RKO (cell line): ENCODE results near the gene TBC1D2.

Experiments
- DNase-seq: peaks from one replicate; pipeline ENCODE4 v3.0.0-alpha.2; 2016; ENCODE audit warnings: low spot score

Gene TBC1D2

GRCh38 chr9:98236901-98237487 is 18.5 kb downstream of the TBC1D2 start:
- no peak for DNase-seq

GRCh38 chr9:98235126-98235525 is 20.3 kb downstream of the TBC1D2 start:
- no peak for DNase-seq

- DNase-seq, result no peak
These were observed 21.1 kb downstream of the TBC1D2 start for GRCh38 chr9:98234245-98234825.

DNA sequence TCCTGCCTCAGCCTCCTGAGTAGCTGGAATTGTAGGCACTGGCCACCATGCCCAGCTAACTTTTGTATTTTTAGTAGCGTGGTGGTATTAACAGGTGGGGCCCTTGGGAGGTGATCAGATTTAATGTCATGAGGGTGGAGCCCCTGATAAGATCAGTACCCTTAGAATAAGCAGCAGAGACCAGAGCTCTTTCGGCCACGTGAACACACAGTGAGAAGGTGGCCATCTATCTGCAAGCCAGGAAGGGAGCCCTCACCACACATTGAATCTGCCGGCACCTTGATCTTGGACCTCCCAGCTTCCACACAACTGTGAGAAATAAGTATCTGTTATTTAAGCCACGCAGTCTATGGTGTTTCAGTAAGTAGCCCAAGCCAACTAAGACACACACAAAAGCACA is 22.5 kb downstream of the TBC1D2 start:
- DNase-seq, result no peak

- DNase-seq, result peak; percentile 66
These were observed 23.5 kb downstream of the TBC1D2 start for GRCh38 chr9:98231770-98232478.

GRCh38 chr9:98230789-98231188 is 24.7 kb downstream of the TBC1D2 start:
- DNase-seq, result no peak

DNA sequence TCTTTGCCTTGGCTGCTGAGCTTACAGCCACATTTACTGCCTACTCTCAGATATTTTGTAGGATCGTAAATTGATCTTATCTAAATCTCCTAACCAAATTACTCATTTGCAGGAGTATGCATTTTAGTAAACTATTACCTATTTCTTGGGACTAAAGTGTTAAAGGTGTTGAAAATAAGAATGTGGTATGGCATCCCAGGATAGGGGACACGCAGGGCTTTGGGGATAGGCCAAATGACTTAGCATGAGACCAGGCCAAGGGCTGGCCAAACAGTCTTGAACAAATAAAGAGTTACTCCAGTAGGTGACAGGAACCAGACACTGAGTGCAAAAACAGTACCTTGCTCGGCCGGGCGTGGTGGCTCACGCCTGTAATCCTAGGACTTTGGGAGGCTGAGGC is 25.1 kb downstream of the TBC1D2 start:
- no peak for DNase-seq

- DNase-seq, result no peak
These were observed 25.8 kb downstream of the TBC1D2 start for GRCh38 chr9:98229620-98230019.

DNA sequence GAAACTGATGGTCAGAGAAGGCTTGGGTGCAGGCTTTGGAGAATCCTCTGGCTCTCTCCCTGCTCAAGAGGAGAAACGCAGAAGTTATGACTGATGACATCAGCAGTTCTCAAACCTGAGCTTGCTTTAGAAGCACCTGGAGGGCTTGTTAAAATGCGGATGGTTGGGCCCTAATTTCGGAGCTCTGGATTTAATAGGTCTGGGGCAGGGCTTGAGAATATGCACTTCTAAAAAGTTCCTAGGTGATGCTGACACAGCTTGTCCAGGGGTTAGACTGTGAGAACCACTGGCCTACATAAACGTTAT is 26.4 kb downstream of the TBC1D2 start:
- no peak for DNase-seq

DNA sequence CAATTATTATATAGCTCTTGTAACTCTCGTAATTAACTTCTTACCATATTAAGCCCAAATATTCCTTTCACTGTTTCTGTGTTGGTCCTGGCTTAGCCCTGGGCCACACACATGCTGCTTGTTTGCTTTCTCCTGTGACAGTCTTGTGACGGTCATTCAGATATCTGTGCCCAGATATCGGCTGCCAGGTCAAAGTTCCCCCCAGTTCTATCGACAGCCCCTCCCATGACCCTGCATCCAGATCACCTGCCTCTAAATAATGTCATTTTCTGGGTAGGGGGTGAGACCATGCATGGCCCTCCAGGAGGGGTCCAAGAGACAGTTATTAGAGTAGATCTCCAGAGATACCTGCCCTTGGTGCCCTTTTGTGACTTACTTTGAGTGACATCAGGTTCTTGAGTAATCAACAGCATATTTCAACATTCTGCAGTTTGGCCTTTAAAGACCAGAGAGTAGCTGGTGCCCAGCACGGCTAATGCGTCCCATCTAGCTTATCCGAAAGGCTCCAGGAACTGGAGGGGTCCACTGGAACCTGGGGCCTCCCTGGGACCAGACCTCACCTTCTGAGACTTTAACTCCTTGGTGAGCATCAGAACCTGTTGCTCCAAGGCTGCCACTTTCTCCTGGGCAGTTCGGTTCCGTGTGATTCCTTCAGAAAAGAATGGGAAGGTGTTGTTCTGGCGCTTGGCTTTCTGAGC is 26.9 kb downstream of the TBC1D2 start:
- no peak for DNase-seq

DNA sequence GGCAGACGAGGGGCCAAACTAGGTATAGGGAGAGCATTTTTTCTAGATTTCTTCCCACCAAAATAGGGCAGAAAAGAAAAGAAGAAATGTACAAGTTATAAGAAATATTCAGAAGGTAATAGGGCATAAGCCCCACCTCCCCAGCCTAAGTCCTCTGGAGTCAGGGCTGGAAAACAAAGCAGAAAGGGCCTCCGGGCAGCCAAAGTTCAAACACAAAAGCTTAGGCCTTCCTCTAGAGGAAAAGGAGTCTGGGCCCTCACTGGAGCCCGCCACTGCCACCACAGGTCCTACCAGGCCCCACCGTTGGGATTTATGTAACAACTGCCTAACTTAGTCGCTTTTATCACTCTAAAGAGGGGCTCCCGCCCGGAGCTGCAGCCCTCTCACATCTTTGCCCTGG is 27.6 kb downstream of the TBC1D2 start:
- DNase-seq, result no peak

GRCh38 chr9:98226957-98227356 is 28.5 kb downstream of the TBC1D2 start:
- no peak for DNase-seq

- DNase-seq, result no peak
These were observed 28.9 kb downstream of the TBC1D2 start for GRCh38 chr9:98226516-98226915.

GRCh38 chr9:98225015-98225442 is 30.4 kb downstream of the TBC1D2 start:
- DNase-seq, result no peak

- peak; percentile 83 for DNase-seq
These were observed 32.4 kb downstream of the TBC1D2 start for GRCh38 chr9:98222885-98223691.

DNA sequence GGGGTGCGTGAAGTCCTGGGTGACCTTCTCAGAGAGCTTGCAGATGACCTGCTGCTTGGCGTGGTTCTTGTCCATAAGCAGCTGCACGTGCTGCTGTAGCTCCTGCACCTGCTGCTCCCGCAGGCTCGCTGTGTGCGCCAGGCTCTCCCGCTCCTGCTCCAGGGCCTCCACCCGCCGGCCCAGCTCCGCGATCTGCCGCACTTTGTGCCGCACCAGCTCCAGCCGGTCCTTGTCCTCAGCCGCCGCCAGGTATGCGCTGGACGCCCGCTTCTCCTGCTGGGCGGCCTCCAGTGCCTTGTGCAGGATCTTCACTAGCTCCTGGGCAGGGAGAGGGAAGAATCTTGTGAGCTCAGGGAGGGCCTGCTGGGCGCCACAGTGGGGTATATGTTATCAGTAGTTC is 34.5 kb downstream of the TBC1D2 start:
- DNase-seq, result no peak

- no peak for DNase-seq
These were observed 35.6 kb downstream of the TBC1D2 start for GRCh38 chr9:98219794-98220370.

GRCh38 chr9:98219364-98219716 is 36.1 kb downstream of the TBC1D2 start:
- no peak for DNase-seq

- no peak for DNase-seq
These were observed 36.7 kb downstream of the TBC1D2 start for GRCh38 chr9:98218562-98219363.

- no peak for DNase-seq
These were observed 38.2 kb downstream of the TBC1D2 start for GRCh38 chr9:98217255-98217654.

DNA sequence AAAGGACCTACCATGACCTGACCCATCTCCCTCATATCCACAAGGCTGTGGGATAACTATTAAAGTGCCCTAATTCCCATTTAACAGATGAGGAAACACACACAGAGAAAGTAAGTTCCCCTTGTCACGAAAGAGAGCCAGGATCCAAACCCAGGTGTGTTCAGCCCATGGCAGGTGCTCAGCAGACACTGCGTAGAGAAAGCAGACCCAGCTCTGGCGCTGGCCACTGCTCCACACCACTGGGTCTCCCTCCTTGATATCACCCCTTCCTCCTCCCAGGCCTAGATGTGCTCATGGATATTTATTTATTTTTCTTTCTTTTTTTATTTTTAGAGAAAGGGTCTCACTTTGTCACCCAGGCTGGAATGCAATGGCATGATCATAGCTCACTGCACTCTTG is 39.1 kb downstream of the TBC1D2 start:
- DNase-seq, result no peak
